Activated CD4-positive, alpha-beta T cell treated with anti-CD3 and anti-CD28 coated beads for 36 hours (primary cell): ENCODE results near the gene TTI1. TPM values are rescaled to one million over a fixed set of nuclear protein-coding genes. Genes with fewer than 3 reads are reported as not detected.

Experiments used
- ATAC-seq: fragments of 200-7000 bp; cut with Tn5 transposase; one replicate; pipeline ENCODE4 v1.10.0; 2021; ENCODE audit warnings: mild to moderate bottlenecking, moderate library complexity
- CTCF ChIA-PET: fragments of 350-600 bp; sonication (Branson Sonifier 250); formaldehyde crosslinking; loops from one replicate; lab custom pipeline; 2021; ENCODE audit warnings: antibody characterized with exemption; lab: Charles Lee
- POLR2A ChIA-PET: fragments of 350-600 bp; sonication (Branson Sonifier 250); formaldehyde crosslinking; loops from one replicate; lab custom pipeline; 2021; ENCODE audit warnings: antibody characterized with exemption, inconsistent platforms; lab: Charles Lee
- DNase-seq: peaks from one replicate; pipeline ENCODE4 v3.0.0-alpha.2; 2020
- H3K27ac Mint-ChIP-seq: one replicate; pipeline ENCODE4 v1.8.0; 2021; ENCODE audit warnings: mixed read lengths
- H3K27me3 Mint-ChIP-seq: one replicate; pipeline ENCODE4 v1.8.0; 2021; ENCODE audit warnings: mixed read lengths
- H3K36me3 Mint-ChIP-seq: one replicate; pipeline ENCODE4 v1.8.0; 2021; ENCODE audit warnings: low read depth, mixed read lengths
- H3K4me1 Mint-ChIP-seq: one replicate; pipeline ENCODE4 v1.8.0; 2021; ENCODE audit warnings: mixed read lengths
- H3K4me3 Mint-ChIP-seq: one replicate; pipeline ENCODE4 v1.8.0; 2021; ENCODE audit warnings: mild to moderate bottlenecking, moderate library complexity, mixed read lengths
- H3K9me3 Mint-ChIP-seq: one replicate; pipeline ENCODE4 v1.8.0; 2021; ENCODE audit warnings: low read depth, mixed read lengths
- intact Hi-C, 2 experiments: fragments of 100-400 bp; cut with DNase I in 1 of 2; cut with micrococcal nuclease in 1 of 2; formaldehyde crosslinking; loops; one replicate each; pipeline versions ENCODE4 v1.14.2 to v1.15.1; 2022 to 2024; cut with DNase I, micrococcal nuclease
- total RNA-seq, 2 experiments: library from RNA; stranded (reverse); gene quantifications; one replicate each; pipeline ENCODE4 v1.2.3, GENCODE V29; 2021

TTI1 gene
- total RNA-seq, result 10 to 100 TPM; 35.6 to 36.7 TPM

- POLR2A ChIA-PET, result interaction anchor here (0.6 to 2.4 kb wide), 7 partner anchors 9 to 431 kb away, joined by 3 to 18 read pairs (median 3); no protein-coding TSS in a partner anchor
- ATAC-seq, result peak; percentile 85
- Mint-ChIP-seq H3K4me3 (peak within 1 kb of the TSS; percentile 94), H3K9me3 (no peaks in the 10 kb centered on the region), H3K27ac (peak within 1 kb of the TSS; percentile 98), H3K27me3 (no peaks in the 10 kb centered on the region), H3K36me3 (peaks cover 27% of the 10 kb centered on the region), H3K4me1 (peaks cover 65% of the 10 kb centered on the region)
- intact Hi-C loops, result loop anchor here in 1 of 2 experiments (1.0 to 10.0 kb wide), 13 partner anchors 23 to 1199 kb away; partner anchors contain the start of genes ACTR5, BLCAP, CTNNBL1 and DHX35
- CTCF ChIA-PET, result interaction anchor here (0.7 to 1.4 kb wide), 6 partner anchors 10 to 495 kb away, joined by 3 to 4 read pairs (median 4); no protein-coding TSS in a partner anchor
- peak; percentile 93 for DNase-seq
These were observed at the start of gene TTI1, which contains the start of gene RPRD1B for GRCh38 chr20:38033330-38034107. Gene TTI1, minus strand, starts transcription at chr20:38033456. Its CDS starts 19,640 bp downstream, at chr20:38013816. Gene RPRD1B, plus strand, starts transcription at chr20:38033746. Its CDS starts 202 bp downstream, at chr20:38033948.

DNA sequence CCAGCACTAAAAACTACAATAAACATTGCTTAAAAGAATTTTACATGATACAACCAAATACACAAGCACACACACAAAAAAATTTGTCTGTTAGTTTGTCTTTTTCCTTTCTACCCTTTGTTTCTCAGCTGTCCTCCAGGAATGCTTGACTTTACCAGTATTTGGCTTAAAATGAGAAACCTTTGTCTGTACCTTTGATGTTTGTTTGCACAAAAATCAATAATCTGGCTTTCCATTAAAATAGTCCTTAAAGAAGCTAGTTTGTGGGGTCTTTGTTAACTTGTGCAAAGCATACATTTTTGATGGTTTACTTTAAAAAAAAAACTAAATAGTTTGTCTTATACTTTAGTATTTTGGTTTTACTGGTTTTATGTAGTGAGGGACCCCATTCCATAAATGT lies 49.6 kb upstream of the TTI1 start:
- ATAC-seq (no peak), DNase-seq (no peak)
- ChIA-PET POLR2A (interaction anchor here (0.7 kb wide), 1 partner anchor 988 kb away, joined by 6 read pairs; no protein-coding TSS in a partner anchor), CTCF (interaction anchor here (0.6 to 2.1 kb wide), 7 partner anchors 9 to 467 kb away, joined by 3 to 14 read pairs (median 4); no protein-coding TSS in a partner anchor)
- H3K4me1 Mint-ChIP-seq, result peaks cover 2% of the 10 kb centered on the region
- H3K4me3 Mint-ChIP-seq, result no peak overlapping the region
- intact Hi-C loops, result no loop called here
- no peaks in the 10 kb centered on the region for H3K27me3 Mint-ChIP-seq
- no peak overlapping the region for H3K27ac Mint-ChIP-seq
- H3K9me3 Mint-ChIP-seq, result no peaks in the 10 kb centered on the region
- H3K36me3 Mint-ChIP-seq, result peaks cover 56% of the 10 kb centered on the region

GRCh38 chr20:38081575-38081974 lies 48.3 kb upstream of the TTI1 start:
- H3K4me1 Mint-ChIP-seq, result peaks cover 2% of the 10 kb centered on the region
- POLR2A ChIA-PET, result no interaction called here
- H3K27me3 Mint-ChIP-seq, result no peaks in the 10 kb centered on the region
- peaks cover 57% of the 10 kb centered on the region for H3K36me3 Mint-ChIP-seq
- no peak overlapping the region for H3K27ac Mint-ChIP-seq
- H3K9me3 Mint-ChIP-seq, result no peaks in the 10 kb centered on the region
- CTCF ChIA-PET, result interaction anchor here (0.8 to 1.2 kb wide), 3 partner anchors 11 to 421 kb away, joined by 3 to 4 read pairs (median 3); no protein-coding TSS in a partner anchor
- no peak overlapping the region for H3K4me3 Mint-ChIP-seq
- intact Hi-C loops, result no loop called here
- no peak for DNase-seq
- no peak for ATAC-seq

GRCh38 chr20:38079353-38079752 lies 46.1 kb upstream of the TTI1 start:
- H3K36me3 Mint-ChIP-seq, result peaks cover 55% of the 10 kb centered on the region
- intact Hi-C loops, result no loop called here
- no peaks in the 10 kb centered on the region for H3K27me3 Mint-ChIP-seq
- ChIA-PET CTCF (interaction anchor here (0.6 kb wide), 3 partner anchors 17 to 352 kb away, joined by 3 to 4 read pairs (median 3); no protein-coding TSS in a partner anchor), POLR2A (no interaction called here)
- ATAC-seq (no peak), DNase-seq (no peak)
- H3K27ac Mint-ChIP-seq, result no peak overlapping the region
- no peak overlapping the region for H3K4me3 Mint-ChIP-seq
- H3K9me3 Mint-ChIP-seq, result no peaks in the 10 kb centered on the region
- H3K4me1 Mint-ChIP-seq, result peaks cover 6% of the 10 kb centered on the region

DNA sequence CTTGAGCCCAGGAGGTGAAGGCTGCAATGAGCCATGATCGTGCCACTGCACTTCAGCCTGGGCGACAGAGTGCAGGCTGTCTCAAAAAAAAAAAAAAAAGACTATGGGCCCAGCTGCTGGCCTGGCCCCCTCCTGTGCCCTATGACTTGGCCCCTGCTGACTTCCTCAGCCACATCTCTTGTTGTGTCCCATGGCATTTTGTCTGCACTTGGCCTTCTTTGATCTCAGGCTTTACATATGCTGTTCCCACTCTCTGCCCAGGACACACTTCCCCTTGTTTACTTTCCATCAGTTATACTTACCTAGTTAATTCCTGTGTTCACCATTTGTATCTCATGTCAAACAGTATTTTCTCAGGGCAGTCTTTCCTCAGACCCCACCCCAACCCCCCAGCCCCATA lies 44.8 kb upstream of the TTI1 start:
- peaks cover 56% of the 10 kb centered on the region for H3K36me3 Mint-ChIP-seq
- H3K4me3 Mint-ChIP-seq, result no peak overlapping the region
- ChIA-PET POLR2A (no interaction called here), CTCF (interaction anchor here (1.0 to 2.2 kb wide), 3 partner anchors 10 to 144 kb away, joined by 4 to 8 read pairs (median 4); no protein-coding TSS in a partner anchor)
- DNase-seq (no peak), ATAC-seq (no peak)
- intact Hi-C loops, result no loop called here
- no peak overlapping the region for H3K27ac Mint-ChIP-seq
- peaks cover 14% of the 10 kb centered on the region for H3K4me1 Mint-ChIP-seq
- H3K9me3 Mint-ChIP-seq, result no peaks in the 10 kb centered on the region
- H3K27me3 Mint-ChIP-seq, result no peaks in the 10 kb centered on the region

DNA sequence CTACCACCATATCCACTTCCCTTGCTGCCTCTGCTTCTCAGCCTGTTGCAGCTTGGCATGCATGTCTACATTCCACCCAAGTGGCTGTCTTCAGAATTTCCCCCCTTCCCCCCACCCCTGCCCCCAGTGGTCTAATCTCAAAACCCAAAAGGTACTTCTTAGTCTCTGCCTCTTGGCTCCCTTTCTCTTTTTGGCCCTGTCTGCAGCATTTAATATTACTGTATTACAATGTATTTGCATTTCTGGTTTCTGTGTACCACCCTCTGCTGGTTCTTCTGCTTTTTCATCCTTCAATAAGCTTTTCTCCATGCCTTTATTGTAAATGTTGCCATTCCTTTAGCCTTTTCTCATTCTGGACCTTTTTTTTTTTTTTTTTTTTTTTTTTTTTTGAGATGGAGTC lies 43.3 kb upstream of the TTI1 start:
- intact Hi-C loops, result no loop called here
- ChIA-PET CTCF (interaction anchor here (1.7 to 4.8 kb wide), 3 partner anchors 10 to 16 kb away, joined by 5 to 51 read pairs (median 8); no protein-coding TSS in a partner anchor), POLR2A (interaction anchor here (0.5 kb wide), 1 partner anchor 483 kb away, joined by 4 read pairs; no protein-coding TSS in a partner anchor)
- H3K27ac Mint-ChIP-seq, result no peak overlapping the region
- peaks cover 58% of the 10 kb centered on the region for H3K36me3 Mint-ChIP-seq
- ATAC-seq (no peak), DNase-seq (no peak)
- no peak overlapping the region for H3K4me3 Mint-ChIP-seq
- no peaks in the 10 kb centered on the region for H3K27me3 Mint-ChIP-seq
- no peaks in the 10 kb centered on the region for H3K9me3 Mint-ChIP-seq
- peaks cover 13% of the 10 kb centered on the region for H3K4me1 Mint-ChIP-seq

- DNase-seq (no peak), ATAC-seq (no peak)
- CTCF ChIA-PET, result interaction anchor here (0.5 to 4.8 kb wide), 13 partner anchors 8 to 195 kb away, joined by 3 to 62 read pairs (median 4); partner anchors contain the start of gene RPRD1B
- POLR2A ChIA-PET, result no interaction called here
- Mint-ChIP-seq H3K27ac (no peak overlapping the region), H3K27me3 (no peaks in the 10 kb centered on the region), H3K36me3 (peaks cover 57% of the 10 kb centered on the region), H3K9me3 (no peaks in the 10 kb centered on the region), H3K4me3 (no peak overlapping the region), H3K4me1 (peaks cover 12% of the 10 kb centered on the region)
- intact Hi-C loops, result no loop called here
These were observed 42.1 kb upstream of the TTI1 start for GRCh38 chr20:38075161-38075998.

GRCh38 chr20:38073307-38074071 lies 40.2 kb upstream of the TTI1 start:
- Mint-ChIP-seq H3K27ac (peak overlapping the region; percentile 47), H3K9me3 (no peaks in the 10 kb centered on the region), H3K4me1 (peaks cover 12% of the 10 kb centered on the region), H3K36me3 (peaks cover 54% of the 10 kb centered on the region), H3K4me3 (no peak overlapping the region), H3K27me3 (no peaks in the 10 kb centered on the region)
- intact Hi-C loops, result loop anchor here (1.0 to 5.0 kb wide), 3 partner anchors 92 to 148 kb away; partner anchors contain the start of gene TGM2 (in 2 of the 2)
- ATAC-seq, result peak; percentile 83
- DNase-seq, result peak; percentile 28
- CTCF ChIA-PET, result interaction anchor here (0.5 to 4.8 kb wide), 22 partner anchors 10 to 545 kb away, joined by 3 to 62 read pairs (median 4); no protein-coding TSS in a partner anchor
- POLR2A ChIA-PET, result interaction anchor here (0.5 to 1.0 kb wide), 2 partner anchors 15 to 386 kb away, joined by 4 to 6 read pairs; no protein-coding TSS in a partner anchor

- Mint-ChIP-seq H3K27me3 (no peaks in the 10 kb centered on the region), H3K4me1 (peaks cover 12% of the 10 kb centered on the region), H3K27ac (no peak overlapping the region), H3K36me3 (peaks cover 51% of the 10 kb centered on the region), H3K4me3 (no peak overlapping the region), H3K9me3 (no peaks in the 10 kb centered on the region)
- DNase-seq, result no peak
- CTCF ChIA-PET, result interaction anchor here (0.5 to 4.8 kb wide), 22 partner anchors 10 to 544 kb away, joined by 3 to 62 read pairs (median 4); no protein-coding TSS in a partner anchor
- POLR2A ChIA-PET, result interaction anchor here (0.5 to 1.0 kb wide), 2 partner anchors 15 to 386 kb away, joined by 4 to 6 read pairs; no protein-coding TSS in a partner anchor
- intact Hi-C loops, result loop anchor here (1.0 to 5.0 kb wide), 3 partner anchors 92 to 148 kb away; partner anchors contain the start of gene TGM2 (in 2 of the 2)
- no peak for ATAC-seq
These were observed 39.6 kb upstream of the TTI1 start for GRCh38 chr20:38072898-38073297.
